ENCODE results near the gene USP12.

The USP12 gene

GRCh38 chr13:27171827-27172494 lies 350 bp upstream of the USP12 start:
- no peak for TF ChIP-seq CTCF (IDR thresholded peaks at IDR 0.05; ENCODE audit: low read depth, low read length)
- H3K4me3 ChIP-seq (ENCODE audit: low read depth, low read length) = peak overlapping the region; percentile 71

- TF ChIP-seq CTCF (IDR thresholded peaks at IDR 0.05; ENCODE audit: low read depth, low read length) = no peak
- peak overlapping the region; percentile 78 for H3K4me3 ChIP-seq (ENCODE audit: low read depth, low read length)
Observed at GRCh38 chr13:27170516-27171243, 931 bp downstream of the USP12 start.

GRCh38 chr13:27170221-27170515 lies 1.4 kb downstream of the USP12 start:
- TF ChIP-seq CTCF (IDR thresholded peaks at IDR 0.05; ENCODE audit: low read depth, low read length) = no peak

GRCh38 chr13:27168906-27169657 lies 2.5 kb downstream of the USP12 start:
- H3K4me3 ChIP-seq (ENCODE audit: low read depth, low read length) = no peak overlapping the region
- TF ChIP-seq CTCF (IDR thresholded peaks at IDR 0.05; ENCODE audit: low read depth, low read length) = no peak

More at GRCh38 chr13:27170221-27170515, 1.4 kb downstream of the USP12 start:
- H3K4me3 ChIP-seq (ENCODE audit: low read depth, low read length) = peak overlapping the region; percentile 78

- TF ChIP-seq CTCF (IDR thresholded peaks at IDR 0.05; ENCODE audit: low read depth, low read length) = no peak
- no peak overlapping the region for H3K4me3 ChIP-seq (ENCODE audit: low read depth, low read length)
Observed at GRCh38 chr13:27168086-27168485, 3.5 kb downstream of the USP12 start.

- H3K4me3 ChIP-seq (ENCODE audit: low read depth, low read length) = no peak overlapping the region
Observed at GRCh38 chr13:27166313-27166712, 5.3 kb downstream of the USP12 start.

More at GRCh38 chr13:27166313-27166712, 5.3 kb downstream of the USP12 start:
- TF ChIP-seq CTCF (IDR thresholded peaks at IDR 0.05; ENCODE audit: low read depth, low read length) = no peak

All from WI38 (cell line).